ENCODE measurements around the gene ADGRE1.
A peak's percentile ranks its signal among the peaks of the same experiment; 100 is the strongest.

ADGRE1 gene

GRCh38 chr19:6958791-6959190, 71.4 kb downstream of the ADGRE1 start:
- DNase-seq, result no peak

GRCh38 chr19:6963244-6963852, 76.0 kb downstream of the ADGRE1 start:
- DNase-seq, result no peak

DNA sequence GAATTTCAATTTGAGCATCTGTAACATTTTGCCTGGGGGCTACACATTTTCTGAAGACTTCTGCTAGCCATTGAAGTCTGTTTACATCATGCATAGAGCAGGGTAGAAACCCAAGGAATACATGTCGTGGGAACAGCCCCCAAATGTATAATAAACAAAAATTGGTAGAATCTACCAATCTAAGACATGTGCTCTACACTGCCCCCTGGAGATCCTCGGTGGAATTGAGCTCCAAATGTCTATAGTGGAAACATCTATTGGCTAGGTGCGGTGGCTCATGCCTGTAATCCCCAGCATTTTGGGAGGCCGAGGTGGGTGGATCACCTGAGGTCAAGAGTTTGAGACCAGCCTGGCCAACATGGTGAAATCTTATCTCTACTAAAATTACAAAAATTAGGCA, 76.6 kb downstream of the ADGRE1 start:
- DNase-seq, result peak; percentile 64

DNA sequence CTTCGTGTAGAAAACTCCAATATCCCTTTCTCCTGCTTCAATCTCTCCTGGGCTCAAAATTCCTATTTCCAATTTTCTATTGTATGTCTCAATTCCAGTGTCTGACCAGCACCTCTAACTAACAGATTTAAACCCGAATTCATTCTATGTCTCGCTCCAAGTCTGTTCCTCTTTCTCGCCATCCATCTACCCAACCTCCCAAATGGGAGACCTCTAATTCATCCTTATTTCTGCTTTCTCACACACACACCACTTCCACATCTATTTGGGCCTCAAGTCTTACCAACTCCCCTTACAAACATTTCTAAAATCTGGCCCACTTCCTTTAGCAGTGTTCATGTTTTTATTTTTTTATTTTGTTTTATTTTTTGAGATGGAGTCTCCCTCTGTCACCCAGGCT, 80.6 kb downstream of the ADGRE1 start:
- no peak for DNase-seq

DNA sequence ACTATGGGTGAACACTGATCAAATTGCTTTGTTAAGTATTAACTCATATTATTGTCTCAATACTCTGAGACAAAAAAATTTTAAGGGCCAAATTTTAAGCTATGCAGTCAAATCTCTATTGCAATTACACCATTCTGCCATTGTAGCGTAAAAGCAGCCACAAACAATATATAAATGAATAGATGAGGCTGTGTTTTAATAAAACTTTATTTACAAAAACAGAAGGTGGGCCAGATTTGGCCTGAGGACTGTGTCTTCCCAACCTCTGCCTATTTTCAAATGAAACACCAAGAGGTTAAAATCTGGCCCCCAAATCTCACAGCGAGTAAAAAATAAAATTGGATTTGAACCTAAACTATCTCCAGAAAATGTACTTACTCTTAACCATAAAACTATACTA, 82.1 kb downstream of the ADGRE1 start:
- DNase-seq, result no peak

DNA sequence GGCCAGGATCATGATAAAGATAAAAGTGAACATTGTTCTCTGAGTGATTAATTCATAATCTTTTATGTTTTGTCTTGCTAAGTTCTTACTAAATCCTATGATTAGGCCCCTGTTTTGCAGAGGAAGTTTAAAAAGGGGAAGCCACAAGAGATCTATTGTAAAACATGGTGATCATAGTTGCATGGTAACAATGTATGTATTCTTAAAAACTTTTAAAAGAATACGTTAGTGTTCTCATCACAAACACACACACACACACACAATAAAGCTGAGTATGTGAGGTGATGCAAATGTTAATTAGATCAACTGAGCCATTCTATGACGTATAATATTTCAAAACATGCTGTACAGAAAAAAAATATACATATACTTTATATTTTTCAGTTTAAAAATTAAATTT, 82.6 kb downstream of the ADGRE1 start:
- no peak for DNase-seq

GRCh38 chr19:6970443-6970842, 83.1 kb downstream of the ADGRE1 start:
- no peak for DNase-seq

DNA sequence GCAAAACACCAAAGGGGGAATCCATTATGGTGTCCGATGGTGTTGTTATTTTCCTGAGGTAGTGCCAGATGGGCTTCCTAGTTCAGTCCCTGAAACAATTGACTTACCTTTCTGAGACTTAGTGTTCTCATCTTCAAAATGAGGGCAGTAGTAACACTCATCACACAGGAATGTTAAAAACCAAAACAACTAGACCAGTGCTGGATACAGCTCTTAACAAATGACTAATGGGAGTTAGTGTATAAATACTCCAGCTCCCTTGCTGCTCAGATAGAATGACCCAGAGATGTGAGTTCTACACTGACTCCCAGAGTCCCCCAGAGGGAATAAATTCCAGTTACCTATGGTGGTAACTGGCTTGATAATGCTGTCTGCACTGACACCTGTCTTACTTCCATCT, 84.0 kb downstream of the ADGRE1 start:
- no peak for DNase-seq

DNA sequence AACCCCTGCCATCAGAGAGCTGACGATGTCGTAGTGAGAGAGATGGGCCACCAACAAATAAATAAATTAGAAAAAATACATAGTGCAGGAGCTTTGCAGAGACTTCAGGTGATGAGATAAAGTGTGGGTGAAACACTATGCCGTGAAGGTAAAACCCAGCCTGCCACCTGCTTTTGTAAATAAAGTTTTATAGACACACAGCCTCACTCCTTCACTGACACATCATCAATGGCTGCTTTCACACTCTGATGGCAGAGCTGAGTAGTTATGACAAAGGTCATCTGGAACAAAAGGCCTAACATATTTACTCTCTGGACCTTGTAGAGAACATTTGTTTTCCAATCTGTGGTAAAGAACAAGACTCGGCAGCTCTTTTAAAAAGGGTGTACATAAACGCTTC, 88.8 kb downstream of the ADGRE1 start:
- no peak for DNase-seq

DNA sequence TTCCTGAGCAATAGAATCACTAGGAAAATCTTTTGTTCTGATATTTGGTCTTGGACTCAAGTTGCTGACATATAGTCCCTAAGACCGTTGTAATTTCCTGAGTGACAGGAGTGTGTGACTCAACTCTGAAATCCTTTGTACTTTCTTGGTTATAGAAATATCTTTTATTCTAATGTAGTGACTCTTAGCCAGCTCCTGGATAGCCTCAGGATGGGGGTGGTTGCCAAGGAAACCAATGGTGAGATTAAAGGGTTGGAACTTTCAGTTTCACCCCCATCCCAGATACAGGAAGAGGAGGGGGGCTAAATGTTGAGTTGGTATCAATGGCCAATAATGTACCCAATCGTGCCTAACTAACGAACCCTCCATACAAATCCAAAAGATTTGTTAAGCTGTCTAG, 92.0 kb downstream of the ADGRE1 start:
- DNase-seq, result no peak

GRCh38 chr19:6983448-6983847, 96.1 kb downstream of the ADGRE1 start:
- DNase-seq, result no peak

GRCh38 chr19:6987850-6988249, 100.5 kb downstream of the ADGRE1 start:
- no peak for DNase-seq

DNA sequence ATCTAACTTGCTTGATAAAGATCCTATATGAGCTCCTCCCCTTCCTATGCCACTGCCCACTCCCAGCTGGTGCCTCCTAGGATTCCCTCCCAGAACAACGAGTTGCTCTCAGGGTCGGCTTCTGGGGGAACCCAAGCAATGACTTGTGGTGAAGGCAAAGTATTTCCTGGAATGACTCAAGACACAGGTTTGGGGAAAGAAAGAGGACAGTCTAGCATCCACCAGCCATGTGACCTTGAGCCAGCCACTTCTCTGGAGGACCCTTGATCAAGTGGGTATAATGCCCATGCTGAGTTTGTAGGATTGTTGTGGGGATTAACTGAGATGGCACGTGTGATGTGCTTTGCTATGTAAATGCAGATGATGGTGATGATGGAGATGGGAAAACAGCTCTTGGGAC, 100.9 kb downstream of the ADGRE1 start:
- no peak for DNase-seq
